ENCODE results near the gene PADI1.

DNA sequence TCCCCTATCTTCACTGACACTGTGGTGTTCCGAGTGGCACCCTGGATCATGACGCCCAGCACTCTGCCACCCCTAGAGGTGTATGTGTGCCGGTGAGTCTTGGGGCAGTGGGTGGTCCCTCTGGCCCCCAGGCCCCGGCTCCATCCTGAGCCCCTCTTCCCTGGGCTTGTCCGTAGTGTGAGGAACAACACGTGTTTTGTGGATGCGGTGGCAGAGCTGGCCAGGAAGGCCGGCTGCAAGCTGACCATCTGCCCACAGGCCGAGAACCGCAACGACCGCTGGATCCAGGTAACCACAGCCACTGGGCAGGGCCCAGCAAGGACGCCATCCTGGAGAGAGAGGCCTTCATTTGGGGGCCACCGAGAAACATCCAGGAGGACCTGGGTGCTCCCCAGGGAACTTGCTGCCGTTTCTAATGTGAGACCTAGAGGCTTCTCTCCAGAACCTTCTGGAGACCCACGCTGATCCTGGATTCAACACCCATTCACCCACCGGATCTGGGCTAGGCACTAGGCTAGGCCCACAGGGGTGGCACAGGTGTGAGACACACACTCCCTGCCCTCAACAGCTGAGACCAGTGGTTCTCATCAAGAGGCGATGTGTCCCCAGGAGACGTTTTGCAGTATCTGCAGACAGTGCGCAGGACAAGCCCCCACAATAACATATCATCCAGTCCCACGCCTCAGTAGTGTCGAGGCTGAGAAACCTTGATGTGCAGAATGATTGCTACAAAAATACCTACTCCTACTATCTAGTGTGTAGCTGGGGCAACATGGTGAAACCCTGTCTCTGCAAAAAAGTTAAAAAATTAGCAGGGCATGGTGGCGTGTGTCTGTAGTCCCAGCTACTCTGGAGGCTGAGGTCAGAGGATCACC lies 66.2 kb downstream of the PADI1 start:
- TF ChIP-seq ELF1 (IDR thresholded peaks at IDR 0.05; ENCODE audit: borderline replicate concordance, low read depth) (no peak), EZH2 (IDR thresholded peaks at IDR 0.05) (no peak), RAD21 (IDR thresholded peaks at IDR 0.05; ENCODE audit: low read depth) (no peak), POLR2A (IDR thresholded peaks at IDR 0.05; ENCODE audit: borderline replicate concordance, extremely low read depth, insufficient read depth, insufficient read length) (no peak), POLR2AphosphoS5 (IDR thresholded peaks at IDR 0.05; ENCODE audit: low read depth, low read length) (no peak), ZFX (IDR thresholded peaks at IDR 0.05) (no peak), CEBPB (IDR thresholded peaks at IDR 0.05; ENCODE audit: low read depth) (no peak)
- TF ChIP-seq, protein P1, sequence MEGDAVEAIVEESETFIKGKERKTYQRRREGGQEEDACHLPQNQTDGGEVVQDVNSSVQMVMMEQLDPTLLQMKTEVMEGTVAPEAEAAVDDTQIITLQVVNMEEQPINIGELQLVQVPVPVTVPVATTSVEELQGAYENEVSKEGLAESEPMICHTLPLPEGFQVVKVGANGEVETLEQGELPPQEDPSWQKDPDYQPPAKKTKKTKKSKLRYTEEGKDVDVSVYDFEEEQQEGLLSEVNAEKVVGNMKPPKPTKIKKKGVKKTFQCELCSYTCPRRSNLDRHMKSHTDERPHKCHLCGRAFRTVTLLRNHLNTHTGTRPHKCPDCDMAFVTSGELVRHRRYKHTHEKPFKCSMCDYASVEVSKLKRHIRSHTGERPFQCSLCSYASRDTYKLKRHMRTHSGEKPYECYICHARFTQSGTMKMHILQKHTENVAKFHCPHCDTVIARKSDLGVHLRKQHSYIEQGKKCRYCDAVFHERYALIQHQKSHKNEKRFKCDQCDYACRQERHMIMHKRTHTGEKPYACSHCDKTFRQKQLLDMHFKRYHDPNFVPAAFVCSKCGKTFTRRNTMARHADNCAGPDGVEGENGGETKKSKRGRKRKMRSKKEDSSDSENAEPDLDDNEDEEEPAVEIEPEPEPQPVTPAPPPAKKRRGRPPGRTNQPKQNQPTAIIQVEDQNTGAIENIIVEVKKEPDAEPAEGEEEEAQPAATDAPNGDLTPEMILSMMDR (IDR thresholded peaks at IDR 0.05 in 2 of 3, conservative IDR thresholded peaks at IDR 0.05 in 1 of 3; ENCODE audit: borderline replicate concordance in 1 of 3, insufficient read depth in 1 of 3, low read depth in 2 of 3, low read length in 2 of 3): no peak
- TF ChIP-seq, protein P2, sequence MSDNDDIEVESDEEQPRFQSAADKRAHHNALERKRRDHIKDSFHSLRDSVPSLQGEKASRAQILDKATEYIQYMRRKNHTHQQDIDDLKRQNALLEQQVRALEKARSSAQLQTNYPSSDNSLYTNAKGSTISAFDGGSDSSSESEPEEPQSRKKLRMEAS (IDR thresholded peaks at IDR 0.05): no peak
